DOHH2 (cell line): ENCODE data around the gene SIX2.

Experiments used
- H3F3A ChIP-seq: fragments of 200-600 bp; sonication (generic), shearing (Covaris generic); 2 replicates; pipeline ENCODE4 v1.6.0; 2016; ENCODE audit warnings: antibody characterized with exemption, mild to moderate bottlenecking; ENCODE audit not compliant: control insufficient read depth, insufficient read depth
- H3K27ac ChIP-seq: fragments of 200-600 bp; sonication (generic); 2 replicates; pipeline ENCODE4 v1.5.1; 2014; ENCODE audit warnings: low read depth, mild to moderate bottlenecking, low read length, moderate library complexity
- H3K27me3 ChIP-seq: fragments of 200-600 bp; sonication (generic); 2 replicates; pipeline ENCODE4 v1.6.1; 2014; ENCODE audit warnings: mild to moderate bottlenecking, low read length, mixed read lengths; ENCODE audit not compliant: control insufficient read depth
- H3K36me3 ChIP-seq: fragments of 200-600 bp; sonication (generic); 2 replicates; pipeline ENCODE4 v1.6.1; 2014; ENCODE audit warnings: mild to moderate bottlenecking, low read length, moderate library complexity, mixed read lengths; ENCODE audit not compliant: control insufficient read depth
- H3K4me1 ChIP-seq: fragments of 200-600 bp; sonication (generic); 2 replicates; pipeline ENCODE4 v1.6.1; 2014; ENCODE audit warnings: mild to moderate bottlenecking, low read length, mixed read lengths; ENCODE audit not compliant: control insufficient read depth
- H3K4me2 ChIP-seq: fragments of 200-600 bp; sonication (generic); 2 replicates; pipeline ENCODE4 v1.6.0; 2014; ENCODE audit warnings: mild to moderate bottlenecking, low read length, moderate library complexity
- H3K4me3 ChIP-seq: fragments of 200-600 bp; sonication (generic); 2 replicates; pipeline ENCODE4 v1.5.1; 2014; ENCODE audit warnings: mild to moderate bottlenecking, low read length, mixed read lengths
- H3K79me2 ChIP-seq: fragments of 200-600 bp; sonication (generic); 2 replicates; pipeline ENCODE4 v1.6.1; 2014; ENCODE audit warnings: mild to moderate bottlenecking, low read length, mixed read lengths; ENCODE audit not compliant: control insufficient read depth
- H3K9me2 ChIP-seq: fragments of 200-600 bp; sonication (generic); replicated peaks from 2 replicates; pipeline ENCODE4 v1.6.1; 2014; ENCODE audit warnings: mild to moderate bottlenecking, low read length, mixed read lengths; ENCODE audit not compliant: control insufficient read depth
- H3K9me3 ChIP-seq: fragments of 200-600 bp; sonication (generic); 2 replicates; pipeline ENCODE4 v1.6.1; 2014; ENCODE audit warnings: antibody characterized with exemption, low read length, mixed read lengths; ENCODE audit not compliant: control insufficient read depth, insufficient read depth
- H4K20me1 ChIP-seq: fragments of 200-600 bp; sonication (generic); 2 replicates; pipeline ENCODE4 v1.6.0; 2014; ENCODE audit warnings: low read depth, mild to moderate bottlenecking, antibody characterized with exemption, low read length, moderate library complexity; ENCODE audit not compliant: control insufficient read depth, insufficient read depth
- EZH2phosphoT487 ChIP-seq: fragments of 200-600 bp; sonication (generic); IDR thresholded peaks from 2 replicates; pipeline ENCODE4 v1.6.1; 2017; ENCODE audit warnings: borderline replicate concordance, mild to moderate bottlenecking, antibody characterized with exemption, low read length, moderate library complexity, mixed read lengths
- TF ChIP-seq, protein P1 (sequence below): fragments of 200-600 bp; sonication (generic); IDR thresholded peaks from one replicate; pipeline ENCODE4 v1.5.1; 2014; ENCODE audit warnings: antibody characterized with exemption, mild to moderate bottlenecking, low read depth, low read length; ENCODE audit not compliant: poor library complexity, severe bottlenecking

Gene SIX2

DNA sequence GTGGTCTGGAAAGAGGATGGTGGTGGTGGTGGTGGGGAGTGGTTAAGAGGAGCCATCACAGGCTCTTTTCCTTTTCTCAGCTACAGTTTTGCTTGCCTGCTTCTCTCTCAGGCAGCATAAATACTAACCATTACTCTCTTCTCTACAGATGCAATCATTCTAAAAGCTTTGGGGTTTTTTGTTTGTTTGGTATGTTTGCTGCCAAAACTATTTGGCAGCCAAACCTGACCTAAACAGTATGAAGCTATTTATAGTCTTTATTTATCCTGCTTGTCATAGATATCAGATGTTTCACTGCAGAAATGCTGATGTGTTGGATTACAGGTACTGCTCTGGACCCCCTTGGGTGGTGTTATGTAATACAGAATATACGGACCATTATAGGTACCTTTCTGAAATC, 52.4 kb downstream of the SIX2 start:
- Histone ChIP-seq H3K9me2 (no peaks in the 10 kb centered on the region), H3K27me3 (peaks cover 30% of the 10 kb centered on the region), H3K79me2 (no peaks in the 10 kb centered on the region), H3K27ac (no peak overlapping the region), H3K4me1 (peaks cover 8% of the 10 kb centered on the region; the same call in 1 of the 2 replicates), H3F3A (no peaks in the 10 kb centered on the region), H3K4me3 (no peak overlapping the region), H3K36me3 (no peaks in the 10 kb centered on the region), H3K9me3 (no peaks in the 10 kb centered on the region), H3K4me2 (no peak overlapping the region), H4K20me1 (no peaks in the 10 kb centered on the region)
- no peak for TF ChIP-seq EZH2phosphoT487
- TF ChIP-seq, protein P1, sequence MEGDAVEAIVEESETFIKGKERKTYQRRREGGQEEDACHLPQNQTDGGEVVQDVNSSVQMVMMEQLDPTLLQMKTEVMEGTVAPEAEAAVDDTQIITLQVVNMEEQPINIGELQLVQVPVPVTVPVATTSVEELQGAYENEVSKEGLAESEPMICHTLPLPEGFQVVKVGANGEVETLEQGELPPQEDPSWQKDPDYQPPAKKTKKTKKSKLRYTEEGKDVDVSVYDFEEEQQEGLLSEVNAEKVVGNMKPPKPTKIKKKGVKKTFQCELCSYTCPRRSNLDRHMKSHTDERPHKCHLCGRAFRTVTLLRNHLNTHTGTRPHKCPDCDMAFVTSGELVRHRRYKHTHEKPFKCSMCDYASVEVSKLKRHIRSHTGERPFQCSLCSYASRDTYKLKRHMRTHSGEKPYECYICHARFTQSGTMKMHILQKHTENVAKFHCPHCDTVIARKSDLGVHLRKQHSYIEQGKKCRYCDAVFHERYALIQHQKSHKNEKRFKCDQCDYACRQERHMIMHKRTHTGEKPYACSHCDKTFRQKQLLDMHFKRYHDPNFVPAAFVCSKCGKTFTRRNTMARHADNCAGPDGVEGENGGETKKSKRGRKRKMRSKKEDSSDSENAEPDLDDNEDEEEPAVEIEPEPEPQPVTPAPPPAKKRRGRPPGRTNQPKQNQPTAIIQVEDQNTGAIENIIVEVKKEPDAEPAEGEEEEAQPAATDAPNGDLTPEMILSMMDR, result no peak

DNA sequence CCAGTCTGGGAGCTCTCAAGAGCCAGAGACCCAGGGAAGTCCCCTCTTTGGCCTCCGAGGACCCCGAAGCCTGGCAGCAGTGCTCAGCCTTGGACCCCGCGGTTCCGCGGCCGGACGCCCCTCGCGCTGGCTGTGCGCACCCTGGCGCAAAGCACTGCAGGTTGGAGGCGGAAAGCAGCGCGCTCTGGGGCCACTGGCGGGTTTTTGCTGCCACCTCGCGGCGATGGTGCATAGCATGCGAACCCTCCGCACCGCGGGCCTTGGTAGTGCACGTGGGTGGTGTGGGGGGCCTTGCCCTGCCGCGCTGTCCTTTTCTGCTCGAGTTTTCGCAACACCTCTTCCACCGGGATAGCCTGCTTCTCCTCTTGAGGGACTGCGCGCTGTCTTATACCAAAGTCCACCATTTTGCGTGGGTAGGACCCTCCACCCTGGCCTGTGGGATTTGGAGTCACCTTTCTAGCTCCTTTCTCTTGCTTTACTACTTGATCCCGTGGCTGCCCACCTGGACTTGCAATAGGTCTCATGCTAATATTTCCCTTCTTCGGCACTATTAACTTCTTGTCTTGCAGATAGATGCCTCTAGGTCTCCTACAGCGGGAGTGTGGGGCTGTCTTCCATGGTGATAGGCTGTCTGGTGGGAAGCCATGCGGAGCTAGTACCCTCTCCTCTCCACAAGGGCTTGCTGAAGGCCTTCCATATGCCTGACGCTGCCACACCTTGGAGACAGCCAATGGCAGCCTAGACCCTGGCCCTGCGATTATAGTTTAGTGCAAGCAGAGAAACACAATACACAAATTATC, 53.5 kb downstream of the SIX2 start:
- Histone ChIP-seq H3K27me3 (peaks cover 35% of the 10 kb centered on the region), H3K9me3 (no peaks in the 10 kb centered on the region), H3K36me3 (no peaks in the 10 kb centered on the region), H4K20me1 (no peaks in the 10 kb centered on the region), H3K4me1 (peaks cover 8% of the 10 kb centered on the region; the same call in 1 of the 2 replicates), H3F3A (no peaks in the 10 kb centered on the region), H3K9me2 (no peaks in the 10 kb centered on the region), H3K4me2 (peak overlapping the region; percentile 46), H3K79me2 (no peaks in the 10 kb centered on the region), H3K27ac (no peak overlapping the region), H3K4me3 (peak overlapping the region; percentile 38; the same call in 1 of the 2 replicates)
- no peak for TF ChIP-seq EZH2phosphoT487
- TF ChIP-seq, protein P1, result peak; percentile 88
